Neural crest cell (in vitro differentiated cells): ENCODE data around the gene SLMAP. TPM values are rescaled to one million over a fixed set of nuclear protein-coding genes. Genes with fewer than 3 reads are reported as not detected.

ENCODE experiments used
- DNase-seq: peaks from one replicate; pipeline ENCODE4 v3.0.0; 2021; ENCODE audit warnings: low read depth, mixed read lengths, low spot score
- H3K27ac Mint-ChIP-seq: one replicate; pipeline ENCODE4 v1.8.0; 2021; ENCODE audit warnings: mild to moderate bottlenecking, mixed read lengths; ENCODE audit not compliant: unreplicated experiment
- H3K27me3 Mint-ChIP-seq: 2 replicates; pipeline ENCODE4 v1.8.0; 2021; ENCODE audit warnings: low read depth, mild to moderate bottlenecking, mixed read lengths
- H3K36me3 Mint-ChIP-seq: 2 replicates; pipeline ENCODE4 v1.8.0; 2021; ENCODE audit warnings: low read depth, mild to moderate bottlenecking, mixed read lengths
- H3K4me1 Mint-ChIP-seq: 2 replicates; pipeline ENCODE4 v1.8.0; 2021; ENCODE audit warnings: mixed read lengths
- H3K4me3 Mint-ChIP-seq: one replicate; pipeline ENCODE4 v1.8.0; 2021; ENCODE audit warnings: mild to moderate bottlenecking, mixed read lengths
- H3K9me3 Mint-ChIP-seq: 2 replicates; pipeline ENCODE4 v1.8.0; 2021; ENCODE audit warnings: mixed read lengths
- total RNA-seq: library from RNA; stranded (reverse); gene quantifications from 2 replicates; pipeline ENCODE4 v1.2.1, GENCODE V29; 2021
- TF ChIP-seq, protein P1 (sequence below): fragments of 200-600 bp; sonication (generic); conservative IDR thresholded peaks from 2 replicates; pipeline ENCODE4 v1.5.0; 2021; ENCODE audit warnings: antibody characterized with exemption, mild to moderate bottlenecking

Gene SLMAP
- total RNA-seq, 1 donor from 2014 or later = 45.7 TPM

- Mint-ChIP-seq H3K4me1 (no peaks in the 10 kb centered on the region), H3K4me3 (no peak overlapping the region), H3K27ac (no peak overlapping the region), H3K27me3 (no peaks in the 10 kb centered on the region), H3K9me3 (no peaks in the 10 kb centered on the region), H3K36me3 (no peaks in the 10 kb centered on the region)
- TF ChIP-seq, protein P1, sequence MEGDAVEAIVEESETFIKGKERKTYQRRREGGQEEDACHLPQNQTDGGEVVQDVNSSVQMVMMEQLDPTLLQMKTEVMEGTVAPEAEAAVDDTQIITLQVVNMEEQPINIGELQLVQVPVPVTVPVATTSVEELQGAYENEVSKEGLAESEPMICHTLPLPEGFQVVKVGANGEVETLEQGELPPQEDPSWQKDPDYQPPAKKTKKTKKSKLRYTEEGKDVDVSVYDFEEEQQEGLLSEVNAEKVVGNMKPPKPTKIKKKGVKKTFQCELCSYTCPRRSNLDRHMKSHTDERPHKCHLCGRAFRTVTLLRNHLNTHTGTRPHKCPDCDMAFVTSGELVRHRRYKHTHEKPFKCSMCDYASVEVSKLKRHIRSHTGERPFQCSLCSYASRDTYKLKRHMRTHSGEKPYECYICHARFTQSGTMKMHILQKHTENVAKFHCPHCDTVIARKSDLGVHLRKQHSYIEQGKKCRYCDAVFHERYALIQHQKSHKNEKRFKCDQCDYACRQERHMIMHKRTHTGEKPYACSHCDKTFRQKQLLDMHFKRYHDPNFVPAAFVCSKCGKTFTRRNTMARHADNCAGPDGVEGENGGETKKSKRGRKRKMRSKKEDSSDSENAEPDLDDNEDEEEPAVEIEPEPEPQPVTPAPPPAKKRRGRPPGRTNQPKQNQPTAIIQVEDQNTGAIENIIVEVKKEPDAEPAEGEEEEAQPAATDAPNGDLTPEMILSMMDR = no peak
- no peak for DNase-seq
Observed at GRCh38 chr3:57717205-57717868, 38.8 kb upstream of the SLMAP start.

DNA sequence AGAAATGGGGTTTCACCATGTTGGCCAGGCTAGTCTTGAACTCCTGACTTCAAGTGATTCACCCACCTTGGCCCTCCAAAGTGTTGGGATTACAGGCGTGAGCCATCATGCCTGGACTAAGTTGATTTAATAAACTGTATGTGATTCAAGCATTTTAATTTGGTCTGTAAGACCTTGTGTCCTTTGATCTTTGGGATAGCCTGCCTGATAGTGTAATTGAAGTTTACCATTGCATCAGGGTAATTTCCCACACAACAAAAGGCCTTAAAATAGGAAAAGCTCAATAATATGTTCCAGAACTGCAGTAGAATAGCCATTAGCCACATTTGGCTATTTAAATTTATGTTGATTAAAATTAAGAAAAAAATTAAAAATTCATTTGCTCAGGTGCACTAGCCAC, 38.0 kb upstream of the SLMAP start:
- H3K27ac Mint-ChIP-seq = no peak overlapping the region
- H3K9me3 Mint-ChIP-seq = no peaks in the 10 kb centered on the region
- no peak overlapping the region for H3K4me3 Mint-ChIP-seq
- no peak for DNase-seq
- no peaks in the 10 kb centered on the region for H3K27me3 Mint-ChIP-seq
- TF ChIP-seq, protein P1 = no peak
- H3K4me1 Mint-ChIP-seq = no peaks in the 10 kb centered on the region
- no peaks in the 10 kb centered on the region for H3K36me3 Mint-ChIP-seq

GRCh38 chr3:57726397-57726796, 29.7 kb upstream of the SLMAP start:
- H3K27me3 Mint-ChIP-seq = no peaks in the 10 kb centered on the region
- no peak for DNase-seq
- TF ChIP-seq, protein P1 = no peak
- no peaks in the 10 kb centered on the region for H3K36me3 Mint-ChIP-seq
- peaks cover 4% of the 10 kb centered on the region for H3K4me1 Mint-ChIP-seq
- no peak overlapping the region for H3K4me3 Mint-ChIP-seq
- no peaks in the 10 kb centered on the region for H3K9me3 Mint-ChIP-seq
- H3K27ac Mint-ChIP-seq = no peak overlapping the region

- Mint-ChIP-seq H3K4me3 (no peak overlapping the region), H3K27ac (no peak overlapping the region), H3K4me1 (peaks cover 4% of the 10 kb centered on the region), H3K27me3 (no peaks in the 10 kb centered on the region), H3K36me3 (no peaks in the 10 kb centered on the region), H3K9me3 (no peaks in the 10 kb centered on the region)
- TF ChIP-seq, protein P1 = no peak
- no peak for DNase-seq
Observed at GRCh38 chr3:57727106-57727505, 29.0 kb upstream of the SLMAP start.

GRCh38 chr3:57729334-57730045, 26.6 kb upstream of the SLMAP start:
- no peaks in the 10 kb centered on the region for H3K36me3 Mint-ChIP-seq
- H3K27me3 Mint-ChIP-seq = no peaks in the 10 kb centered on the region
- no peak overlapping the region for H3K4me3 Mint-ChIP-seq
- peaks cover 8% of the 10 kb centered on the region for H3K4me1 Mint-ChIP-seq
- no peak overlapping the region for H3K27ac Mint-ChIP-seq
- TF ChIP-seq, protein P1 = no peak
- no peak for DNase-seq
- no peaks in the 10 kb centered on the region for H3K9me3 Mint-ChIP-seq
